ENCODE results near the gene NR6A1.

Gene NR6A1

DNA sequence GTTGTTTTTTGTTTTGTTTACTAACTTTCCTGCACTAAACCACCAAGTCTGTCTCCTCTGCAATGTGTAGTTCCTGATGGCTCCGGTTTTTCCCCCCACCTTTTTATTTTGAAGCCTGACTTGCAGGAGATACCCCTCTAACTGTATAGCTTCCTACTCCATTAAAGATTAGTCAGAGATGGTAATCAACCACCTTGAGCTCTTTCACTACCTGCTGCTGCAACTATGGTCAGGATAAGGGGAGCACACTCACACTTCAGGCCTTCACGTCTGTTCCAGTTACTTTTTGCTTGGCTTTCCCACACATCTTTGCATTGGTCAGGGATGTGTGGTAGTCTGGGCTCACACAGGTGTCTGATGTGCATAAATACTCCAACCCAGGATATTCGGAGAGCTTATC, 63.4 kb downstream of the NR6A1 start:
- H3K4ac ChIP-seq (ENCODE audit: low read length), result no peak overlapping the region
- no peak overlapping the region for H2AK5ac ChIP-seq (ENCODE audit: low read depth, low read length)
- H3K36me3 ChIP-seq (replicated peaks in 1 of 2; ENCODE audit: control insufficient read depth in 2 of 2, insufficient read depth in 2 of 2, low read length in 2 of 2), result peaks cover 0 to 52% of the 10 kb centered on the region in 2 donors
- no peak overlapping the region for H2BK15ac ChIP-seq (ENCODE audit: low read length)
- no peak overlapping the region for H3K4me2 ChIP-seq (ENCODE audit: insufficient read depth, low read length, poor library complexity, severe bottlenecking)
- H2BK5ac ChIP-seq (ENCODE audit: low read length), result no peak overlapping the region
- H3K79me1 ChIP-seq (ENCODE audit: low read depth, low read length), result peaks cover 5% of the 10 kb centered on the region
- no peak overlapping the region for H4K8ac ChIP-seq (ENCODE audit: low read depth, low read length)
- H2BK12ac ChIP-seq (ENCODE audit: low read length), result no peak overlapping the region
- H3K9me3 ChIP-seq (replicated peaks in 1 of 2; ENCODE audit: control insufficient read depth in 2 of 2, insufficient read depth in 1 of 2, low read depth in 1 of 2, low read length in 2 of 2), result peaks cover 0 to 37% of the 10 kb centered on the region in 2 donors
- no peak overlapping the region for H3K27ac ChIP-seq (replicated peaks; ENCODE audit: low read length)
- H3K18ac ChIP-seq (ENCODE audit: low read length), result no peak overlapping the region
- H2BK120ac ChIP-seq (ENCODE audit: low read depth, low read length), result no peak overlapping the region
- no peaks in the 10 kb centered on the region for H3K4me1 ChIP-seq (ENCODE audit: control insufficient read depth in 2 of 2, insufficient read depth in 1 of 2, low read depth in 1 of 2, low read length in 2 of 2)
- no peak overlapping the region for H3K23ac ChIP-seq (ENCODE audit: low read depth, low read length, poor library complexity)
- WGBS, 2 donors (ENCODE audit: extremely low coverage in 2 of 2, insufficient read length in 2 of 2, insufficient replicate concordance in 1 of 2), result no CpG with 5 or more reads among the region's 3 CpGs
- no peak overlapping the region for H3K9ac ChIP-seq (ENCODE audit: low read depth, low read length, poor library complexity)
- H4K91ac ChIP-seq (ENCODE audit: low read depth, low read length, poor library complexity), result no peak overlapping the region
- DNase-seq (ENCODE audit: low spot score), result no peak
- no peak overlapping the region for H2AFZ ChIP-seq (ENCODE audit: low read length)
- no peaks in the 10 kb centered on the region for H3K27me3 ChIP-seq (ENCODE audit: control insufficient read depth in 3 of 3, insufficient read depth in 3 of 3, low read depth in 1 of 3, low read length in 3 of 3)
- no peak overlapping the region for H3K14ac ChIP-seq (ENCODE audit: low read length)
- no peak overlapping the region for H3K4me3 ChIP-seq (ENCODE audit: low read length in 2 of 2)

DNA sequence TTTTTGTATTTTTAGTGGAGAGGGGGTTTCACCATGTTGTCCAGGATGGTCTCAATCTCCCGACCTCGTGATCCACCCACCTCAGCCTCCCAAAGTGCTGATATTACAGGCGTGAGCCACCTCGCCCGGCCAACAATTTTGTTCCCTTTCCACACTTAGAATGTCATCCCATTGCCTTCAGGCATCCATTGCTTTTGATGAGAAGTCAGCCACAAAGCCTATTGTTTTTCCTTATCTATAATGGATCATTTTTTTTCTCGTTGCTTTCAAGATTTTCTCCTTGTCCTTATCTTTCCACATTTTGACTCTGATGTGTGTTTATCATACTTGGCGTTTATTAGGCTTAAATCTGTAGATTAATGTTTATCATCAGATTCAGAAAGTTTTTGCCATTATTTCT, 64.4 kb downstream of the NR6A1 start:
- Histone ChIP-seq H3K4ac (ENCODE audit: low read length) (no peak overlapping the region), H3K4me2 (ENCODE audit: insufficient read depth, low read length, poor library complexity, severe bottlenecking) (no peak overlapping the region), H3K4me3 (ENCODE audit: low read length in 2 of 2) (no peak overlapping the region), H3K9me3 (replicated peaks in 1 of 2; ENCODE audit: control insufficient read depth in 2 of 2, insufficient read depth in 1 of 2, low read depth in 1 of 2, low read length in 2 of 2) (peaks cover 0 to 44% of the 10 kb centered on the region in 2 donors), H2AFZ (ENCODE audit: low read length) (no peak overlapping the region), H3K23ac (ENCODE audit: low read depth, low read length, poor library complexity) (no peak overlapping the region), H3K18ac (ENCODE audit: low read length) (no peak overlapping the region), H3K79me1 (ENCODE audit: low read depth, low read length) (peaks cover 5% of the 10 kb centered on the region), H2BK15ac (ENCODE audit: low read length) (no peak overlapping the region), H2BK5ac (ENCODE audit: low read length) (no peak overlapping the region), H4K91ac (ENCODE audit: low read depth, low read length, poor library complexity) (no peak overlapping the region), H3K27ac (replicated peaks; ENCODE audit: low read length) (no peak overlapping the region), H4K8ac (ENCODE audit: low read depth, low read length) (no peak overlapping the region), H2AK5ac (ENCODE audit: low read depth, low read length) (no peak overlapping the region), H3K27me3 (ENCODE audit: control insufficient read depth in 3 of 3, insufficient read depth in 3 of 3, low read depth in 1 of 3, low read length in 3 of 3) (no peaks in the 10 kb centered on the region), H2BK120ac (ENCODE audit: low read depth, low read length) (no peak overlapping the region), H3K36me3 (replicated peaks in 1 of 2; ENCODE audit: control insufficient read depth in 2 of 2, insufficient read depth in 2 of 2, low read length in 2 of 2) (peaks cover 0 to 57% of the 10 kb centered on the region in 2 donors), H3K14ac (ENCODE audit: low read length) (no peak overlapping the region), H3K4me1 (ENCODE audit: control insufficient read depth in 2 of 2, insufficient read depth in 1 of 2, low read depth in 1 of 2, low read length in 2 of 2) (no peaks in the 10 kb centered on the region), H2BK12ac (ENCODE audit: low read length) (no peak overlapping the region), H3K9ac (ENCODE audit: low read depth, low read length, poor library complexity) (no peak overlapping the region)
- WGBS, 2 donors (ENCODE audit: extremely low coverage in 2 of 2, insufficient read length in 2 of 2, insufficient replicate concordance in 1 of 2), result no CpG with 5 or more reads among the region's 7 CpGs
- DNase-seq (ENCODE audit: low spot score), result no peak

DNA sequence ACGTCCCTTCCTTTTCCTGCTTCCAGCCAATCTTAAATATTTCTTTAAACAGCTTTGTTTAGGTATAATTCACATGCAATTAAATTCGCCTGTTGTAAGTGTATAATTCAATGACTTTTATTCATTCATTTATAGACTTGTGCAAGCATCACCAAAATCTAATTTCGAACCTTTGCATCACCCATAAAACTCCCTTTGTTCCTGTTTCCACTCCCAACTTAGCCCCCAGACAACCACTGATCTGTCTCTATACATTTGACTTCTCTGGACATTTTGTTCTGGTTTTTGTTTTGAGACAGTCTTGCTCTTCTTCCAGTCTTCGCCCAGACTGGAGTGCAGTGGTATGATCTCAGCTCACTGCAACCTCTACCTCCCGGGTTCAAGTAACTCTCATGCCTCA, 71.5 kb downstream of the NR6A1 start:
- peaks cover 12 to 23% of the 10 kb centered on the region in 2 donors for H3K4me1 ChIP-seq (ENCODE audit: control insufficient read depth in 2 of 2, insufficient read depth in 1 of 2, low read depth in 1 of 2, low read length in 2 of 2)

DNA sequence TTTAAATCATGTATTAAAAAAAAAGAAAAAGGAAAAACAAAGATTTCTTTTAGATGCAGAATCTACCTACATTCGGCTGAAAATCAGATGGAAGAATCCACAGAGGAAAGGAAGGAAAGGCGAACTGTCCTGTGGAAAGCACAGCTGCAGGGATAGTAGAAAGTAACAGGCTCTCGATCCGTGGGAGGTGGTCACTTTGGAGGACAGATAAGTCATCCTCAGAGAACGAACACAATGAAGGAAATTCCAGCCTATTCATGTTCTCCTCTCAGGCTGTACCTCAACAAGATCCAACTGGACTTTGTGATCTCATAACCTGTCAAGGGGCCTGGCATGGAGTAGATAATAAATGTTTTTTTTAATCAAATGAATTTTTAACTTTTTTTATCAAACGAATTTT, 72.8 kb downstream of the NR6A1 start:
- no peak overlapping the region for H3K9ac ChIP-seq (ENCODE audit: low read depth, low read length, poor library complexity)
- peaks cover 0 to 13% of the 10 kb centered on the region in 2 donors for H3K9me3 ChIP-seq (replicated peaks in 1 of 2; ENCODE audit: control insufficient read depth in 2 of 2, insufficient read depth in 1 of 2, low read depth in 1 of 2, low read length in 2 of 2)
- no peaks in the 10 kb centered on the region for H3K27me3 ChIP-seq (ENCODE audit: control insufficient read depth in 3 of 3, insufficient read depth in 3 of 3, low read depth in 1 of 3, low read length in 3 of 3)
- peaks cover 14 to 28% of the 10 kb centered on the region in 2 donors for H3K4me1 ChIP-seq (ENCODE audit: control insufficient read depth in 2 of 2, insufficient read depth in 1 of 2, low read depth in 1 of 2, low read length in 2 of 2)
- no peak overlapping the region for H2BK120ac ChIP-seq (ENCODE audit: low read depth, low read length)
- H2AK5ac ChIP-seq (ENCODE audit: low read depth, low read length), result no peak overlapping the region
- H3K4ac ChIP-seq (ENCODE audit: low read length), result no peak overlapping the region
- peaks cover 0 to 69% of the 10 kb centered on the region in 2 donors for H3K36me3 ChIP-seq (replicated peaks in 1 of 2; ENCODE audit: control insufficient read depth in 2 of 2, insufficient read depth in 2 of 2, low read length in 2 of 2)
- WGBS, 2 donors (ENCODE audit: extremely low coverage in 2 of 2, insufficient read length in 2 of 2, insufficient replicate concordance in 1 of 2), result no CpG with 5 or more reads among the region's 6 CpGs
- H2BK12ac ChIP-seq (ENCODE audit: low read length), result no peak overlapping the region
- no peak overlapping the region for H3K27ac ChIP-seq (replicated peaks; ENCODE audit: low read length)
- no peak overlapping the region for H3K4me2 ChIP-seq (ENCODE audit: insufficient read depth, low read length, poor library complexity, severe bottlenecking)
- H3K18ac ChIP-seq (ENCODE audit: low read length), result no peak overlapping the region
- H3K23ac ChIP-seq (ENCODE audit: low read depth, low read length, poor library complexity), result no peak overlapping the region
- H3K79me1 ChIP-seq (ENCODE audit: low read depth, low read length), result no peaks in the 10 kb centered on the region
- no peak overlapping the region for H2BK15ac ChIP-seq (ENCODE audit: low read length)
- no peak overlapping the region for H2AFZ ChIP-seq (ENCODE audit: low read length)
- no peak overlapping the region for H3K4me3 ChIP-seq (ENCODE audit: low read length in 2 of 2)
- DNase-seq (ENCODE audit: low spot score), result peak; percentile 9
- H3K14ac ChIP-seq (ENCODE audit: low read length), result no peak overlapping the region
- H4K91ac ChIP-seq (ENCODE audit: low read depth, low read length, poor library complexity), result no peak overlapping the region
- no peak overlapping the region for H2BK5ac ChIP-seq (ENCODE audit: low read length)
- no peak overlapping the region for H4K8ac ChIP-seq (ENCODE audit: low read depth, low read length)

More for the DNA sequence above, 71.5 kb downstream of the NR6A1 start:
- Histone ChIP-seq H3K23ac (ENCODE audit: low read depth, low read length, poor library complexity) (no peak overlapping the region), H3K36me3 (replicated peaks in 1 of 2; ENCODE audit: control insufficient read depth in 2 of 2, insufficient read depth in 2 of 2, low read length in 2 of 2) (peaks cover 0 to 76% of the 10 kb centered on the region in 2 donors), H2AK5ac (ENCODE audit: low read depth, low read length) (no peak overlapping the region), H3K9ac (ENCODE audit: low read depth, low read length, poor library complexity) (no peak overlapping the region), H3K4me3 (ENCODE audit: low read length in 2 of 2) (no peak overlapping the region), H2BK5ac (ENCODE audit: low read length) (no peak overlapping the region), H2BK15ac (ENCODE audit: low read length) (no peak overlapping the region), H4K91ac (ENCODE audit: low read depth, low read length, poor library complexity) (no peak overlapping the region), H2BK120ac (ENCODE audit: low read depth, low read length) (no peak overlapping the region), H2BK12ac (ENCODE audit: low read length) (no peak overlapping the region), H3K4ac (ENCODE audit: low read length) (no peak overlapping the region), H3K27ac (replicated peaks; ENCODE audit: low read length) (no peak overlapping the region), H3K4me2 (ENCODE audit: insufficient read depth, low read length, poor library complexity, severe bottlenecking) (no peak overlapping the region), H3K27me3 (ENCODE audit: control insufficient read depth in 3 of 3, insufficient read depth in 3 of 3, low read depth in 1 of 3, low read length in 3 of 3) (no peaks in the 10 kb centered on the region), H3K9me3 (replicated peaks in 1 of 2; ENCODE audit: control insufficient read depth in 2 of 2, insufficient read depth in 1 of 2, low read depth in 1 of 2, low read length in 2 of 2) (peaks cover 0 to 27% of the 10 kb centered on the region in 2 donors), H3K14ac (ENCODE audit: low read length) (no peak overlapping the region), H4K8ac (ENCODE audit: low read depth, low read length) (no peak overlapping the region), H3K18ac (ENCODE audit: low read length) (no peak overlapping the region), H3K79me1 (ENCODE audit: low read depth, low read length) (no peaks in the 10 kb centered on the region), H2AFZ (ENCODE audit: low read length) (no peak overlapping the region)
- WGBS, 2 donors (ENCODE audit: extremely low coverage in 2 of 2, insufficient read length in 2 of 2, insufficient replicate concordance in 1 of 2), result no CpG with 5 or more reads among the region's 5 CpGs
- DNase-seq (ENCODE audit: low spot score), result no peak

Measured in neuronal stem cell (in vitro differentiated cells).